ENCODE measurements around the gene SYT7.

Gene SYT7

DNA sequence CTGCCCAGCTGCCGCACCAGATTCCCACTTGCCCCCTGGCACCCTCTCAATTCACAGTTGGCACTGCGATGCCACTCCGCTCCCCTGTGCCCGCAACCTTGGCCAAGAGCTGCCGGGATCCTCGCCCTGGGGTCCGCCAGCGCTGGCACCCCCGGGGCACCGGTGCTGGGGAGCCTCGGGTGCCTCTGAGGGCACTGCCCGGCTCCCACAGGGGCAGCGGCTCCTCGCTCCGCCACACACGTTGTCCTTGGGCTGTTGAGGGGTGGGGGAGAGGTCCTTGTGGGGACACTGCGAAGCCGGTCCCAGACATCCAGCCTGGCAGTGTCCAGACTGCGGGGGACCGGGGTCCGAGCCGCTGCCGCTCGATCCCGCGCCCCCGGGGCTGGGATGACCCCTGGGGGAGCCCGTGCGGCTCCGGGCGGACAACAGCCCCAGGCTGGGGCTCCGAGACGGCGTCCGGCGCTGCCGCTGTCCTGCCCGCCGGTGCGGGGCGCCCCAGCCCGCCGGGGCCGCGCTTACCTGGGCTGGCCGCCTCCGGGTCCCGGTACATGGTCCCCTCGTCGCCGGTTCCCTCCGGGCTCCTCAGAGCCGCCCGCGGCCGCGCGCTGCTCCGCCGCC lies 496 bp downstream of the SYT7 start:
- no peak for DNase-seq (ENCODE audit: low spot score)

DNA sequence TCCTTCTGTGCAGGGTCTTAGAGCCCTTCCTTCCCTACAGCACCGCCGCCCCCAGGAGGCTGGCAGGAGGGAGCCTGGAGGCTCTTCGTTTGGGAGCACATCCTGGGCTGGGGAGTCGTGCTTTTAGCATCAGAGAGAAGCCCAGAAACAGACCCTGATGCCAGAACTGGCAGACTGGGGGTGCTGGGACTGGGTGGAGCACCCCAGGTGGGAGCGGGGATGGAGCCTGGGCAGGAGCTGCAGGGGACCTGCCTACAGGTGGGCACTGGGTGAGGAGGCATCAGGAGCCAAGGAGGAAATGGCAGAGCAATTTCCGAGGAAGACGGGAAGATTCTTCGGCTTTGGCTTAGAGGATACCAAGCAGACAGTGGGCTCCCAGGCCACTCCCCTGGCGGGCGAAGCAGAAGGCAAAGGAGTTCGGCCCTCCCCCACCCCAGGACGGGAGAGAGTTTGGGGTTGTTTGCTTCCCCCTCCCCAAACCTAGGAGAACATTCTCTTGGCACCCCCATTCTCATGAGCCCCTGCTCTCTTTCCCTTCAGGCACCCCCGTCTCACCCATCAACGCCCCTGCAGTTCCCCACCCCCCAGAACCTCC lies 1.1 kb downstream of the SYT7 start:
- DNase-seq (ENCODE audit: low spot score) = no peak

DNA sequence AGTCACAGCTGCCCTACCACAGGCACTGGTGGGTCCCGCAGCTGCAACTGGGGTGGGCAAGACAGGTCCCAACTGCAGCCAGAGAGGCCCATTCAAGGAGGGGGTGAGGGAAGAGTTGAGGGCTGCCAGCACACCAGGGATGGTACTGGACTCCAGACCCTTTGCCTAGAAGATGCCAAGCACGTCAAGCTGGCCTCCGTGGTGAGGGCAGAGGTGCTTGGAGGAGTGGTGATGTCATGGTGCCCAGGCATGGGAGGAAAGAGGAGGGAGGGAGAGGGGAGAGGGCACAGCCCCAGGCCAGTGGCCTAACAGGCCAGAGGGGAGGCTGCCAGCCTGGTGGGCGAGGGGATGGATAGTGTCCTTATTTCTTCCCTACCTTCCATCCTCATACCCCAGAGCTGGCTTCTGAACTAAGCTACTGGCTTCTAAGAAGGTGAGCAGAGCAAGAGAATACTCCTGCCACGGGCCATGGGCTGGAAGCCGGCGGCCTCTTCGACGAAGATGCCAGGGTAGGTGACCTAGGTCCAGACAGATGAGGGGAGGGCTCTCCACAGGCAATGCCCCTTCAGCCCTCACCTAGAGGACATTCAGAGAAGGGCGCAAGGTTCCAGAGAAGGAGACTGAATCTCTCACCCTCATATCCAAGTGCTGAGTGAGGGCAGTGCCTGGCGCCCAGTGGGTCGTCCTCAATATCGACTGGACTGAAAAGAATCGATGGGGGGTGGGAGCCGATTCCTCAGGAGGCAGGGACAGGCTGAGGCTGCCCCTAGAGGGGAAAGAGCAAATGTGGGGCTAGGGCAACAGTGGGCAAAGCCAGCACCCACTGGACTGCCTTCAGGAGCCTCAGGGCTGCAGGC lies 1.8 kb downstream of the SYT7 start:
- no peak for DNase-seq (ENCODE audit: low spot score)

DNA sequence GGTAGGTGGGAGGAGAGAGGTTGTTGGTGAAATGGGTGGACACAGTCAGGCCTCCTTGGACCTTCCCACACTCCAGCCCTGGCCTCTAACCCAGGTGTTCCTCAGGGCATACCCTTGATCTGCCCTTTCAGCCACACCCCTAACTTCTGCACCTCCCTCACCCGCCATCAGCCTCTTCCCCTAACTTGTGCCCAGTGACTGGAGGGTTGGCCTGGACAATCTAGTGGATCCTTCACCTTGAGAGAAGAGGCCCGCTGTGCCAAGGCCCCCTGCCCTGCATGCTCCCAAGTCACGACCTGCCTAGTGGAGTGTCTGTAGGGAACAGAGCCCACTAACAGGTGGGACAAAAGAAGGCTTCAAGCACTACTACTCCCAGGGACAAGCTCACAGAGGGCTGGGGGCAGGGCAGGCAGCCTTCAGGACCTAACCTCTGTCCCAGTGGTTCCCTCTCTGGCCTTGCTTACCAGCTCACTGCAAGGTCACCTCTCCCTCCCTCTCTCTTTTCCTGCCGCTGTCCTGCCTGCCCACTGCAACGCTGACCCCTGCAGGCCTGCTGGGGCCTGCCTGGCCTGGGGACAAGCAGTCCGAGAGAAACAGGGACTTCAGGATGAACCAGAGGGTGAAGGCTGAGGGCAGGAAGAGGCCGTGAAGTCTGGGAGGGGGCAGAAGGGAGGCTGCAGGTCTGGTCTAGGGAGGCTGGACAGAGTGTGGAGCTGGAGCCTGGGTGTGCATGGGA lies 3.3 kb downstream of the SYT7 start:
- DNase-seq (ENCODE audit: low spot score) = no peak

DNA sequence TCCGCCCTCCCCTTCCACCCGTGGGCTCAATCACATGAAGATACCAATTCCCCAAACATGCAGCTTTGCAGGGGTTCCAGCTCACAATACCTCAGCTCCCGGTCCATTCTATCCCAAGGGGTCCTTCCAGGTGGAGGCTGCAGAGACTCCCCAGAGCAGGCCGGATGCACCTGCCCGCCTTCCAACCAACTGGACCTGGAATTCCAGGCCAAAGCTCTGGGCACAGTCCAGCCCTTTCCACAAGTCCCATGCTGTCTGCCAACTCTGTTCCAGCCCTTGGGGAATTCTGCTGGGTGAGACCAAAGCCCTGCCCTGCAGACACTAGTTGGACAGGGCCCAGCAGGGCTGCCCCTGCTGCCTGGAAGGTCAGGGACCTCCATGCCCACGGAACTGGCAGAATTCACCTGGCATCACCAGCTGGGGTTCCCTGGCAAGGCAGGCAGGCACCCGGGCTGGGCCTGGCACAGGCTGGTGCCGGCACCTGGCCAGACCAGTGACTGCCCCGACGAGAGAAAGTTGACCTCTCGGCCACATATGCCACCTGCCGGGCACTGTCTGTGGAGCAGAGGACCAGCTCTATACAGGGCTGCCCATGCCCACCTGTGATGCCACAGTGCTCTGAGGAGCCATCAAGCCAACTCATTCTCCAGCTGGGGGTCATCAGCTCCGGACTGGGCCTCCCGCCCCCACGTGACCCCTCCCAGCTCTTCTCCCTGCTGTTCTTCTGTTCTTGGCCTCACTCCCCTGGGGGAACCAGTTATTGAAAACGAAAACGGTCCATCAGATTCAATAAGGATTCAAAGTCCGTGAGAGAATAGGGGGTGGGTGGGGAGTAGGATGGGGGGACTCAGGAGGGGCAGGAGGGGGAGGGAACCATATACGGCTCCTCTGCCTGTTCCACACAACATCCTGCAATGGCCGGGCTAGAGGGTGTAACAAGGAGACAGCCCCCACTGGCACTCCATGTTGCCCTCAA lies 4.7 kb downstream of the SYT7 start:
- DNase-seq (ENCODE audit: low spot score) = no peak

DNA sequence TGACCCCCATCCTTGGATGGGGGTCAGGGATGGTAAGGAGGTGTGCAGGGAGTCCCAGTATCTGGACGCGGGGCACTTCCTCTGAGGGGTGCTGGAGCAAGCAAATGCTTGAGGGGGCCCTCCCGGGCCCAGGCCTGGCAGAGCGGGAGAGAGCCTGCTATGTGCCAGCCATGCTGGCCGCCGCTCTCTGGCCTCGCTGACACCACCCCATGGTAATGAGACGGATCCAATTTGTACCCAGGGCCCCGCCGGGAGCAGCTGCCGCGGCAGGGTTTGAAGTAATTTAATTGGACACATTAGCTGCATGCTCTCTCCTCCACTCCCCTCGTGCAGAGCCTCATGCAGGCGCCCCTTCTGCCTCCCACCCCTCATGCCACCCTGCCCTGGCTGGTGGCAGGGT lies 6.3 kb downstream of the SYT7 start:
- DNase-seq (ENCODE audit: low spot score) = no peak

DNA sequence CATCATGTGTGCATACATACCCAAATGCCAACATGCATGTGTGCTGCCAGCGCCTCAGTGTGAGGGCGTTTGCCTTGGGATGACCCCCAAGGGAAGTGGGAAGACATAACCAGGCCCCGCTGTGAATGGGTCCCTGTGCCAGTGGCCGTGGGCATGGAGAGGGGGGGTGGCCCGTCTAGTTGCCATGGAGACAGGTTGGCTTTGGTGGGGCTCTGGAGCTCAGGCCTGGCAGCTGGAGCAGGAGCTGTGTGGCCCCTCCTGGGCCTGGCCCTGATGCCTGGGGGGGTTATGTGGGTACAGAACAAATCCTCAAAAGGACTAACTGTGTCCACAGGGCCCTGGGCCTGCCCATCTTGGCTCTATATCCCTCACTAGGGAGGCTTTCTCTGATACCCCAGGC lies 8.0 kb downstream of the SYT7 start:
- DNase-seq (ENCODE audit: low spot score) = no peak

DNA sequence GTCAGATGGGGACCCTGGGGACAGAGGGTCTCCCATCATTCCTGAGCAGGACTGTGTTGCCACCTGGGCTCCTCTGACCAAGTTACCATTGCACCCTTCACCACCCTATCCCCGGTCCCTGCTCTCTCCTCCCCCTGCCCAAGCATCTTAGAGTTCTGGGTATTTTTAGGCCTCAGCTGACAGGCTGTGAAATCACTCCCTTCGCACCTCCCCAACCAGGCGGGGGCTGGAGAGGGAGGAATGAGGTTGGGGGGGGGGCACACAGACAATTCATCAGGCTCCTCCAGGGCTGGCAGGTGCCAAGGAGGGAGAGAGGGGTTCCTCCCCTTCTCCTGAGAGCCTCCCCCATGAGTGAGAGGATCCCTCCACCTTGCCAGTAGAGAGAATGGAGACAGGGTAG lies 9.0 kb downstream of the SYT7 start:
- no peak for DNase-seq (ENCODE audit: low spot score)

DNA sequence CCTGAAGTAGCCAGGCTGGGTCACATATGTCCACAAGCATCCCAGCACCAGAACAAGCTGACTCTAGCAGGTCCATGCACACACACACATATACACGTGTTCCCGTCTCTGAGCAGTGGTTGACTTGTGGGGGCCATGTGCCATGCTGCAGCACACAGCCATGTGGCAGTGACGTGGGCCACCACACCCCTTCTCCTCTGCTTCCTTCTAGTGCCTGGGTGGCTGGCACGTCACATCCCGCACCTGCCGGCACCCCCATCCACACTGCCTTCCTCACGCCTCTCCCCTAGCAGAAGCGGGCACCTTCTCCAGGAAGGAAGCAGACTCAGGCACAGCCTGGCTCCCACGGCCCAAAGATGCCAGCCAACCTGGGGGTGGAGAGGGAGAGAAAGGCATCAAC lies 9.5 kb downstream of the SYT7 start:
- DNase-seq (ENCODE audit: low spot score) = no peak

DNA sequence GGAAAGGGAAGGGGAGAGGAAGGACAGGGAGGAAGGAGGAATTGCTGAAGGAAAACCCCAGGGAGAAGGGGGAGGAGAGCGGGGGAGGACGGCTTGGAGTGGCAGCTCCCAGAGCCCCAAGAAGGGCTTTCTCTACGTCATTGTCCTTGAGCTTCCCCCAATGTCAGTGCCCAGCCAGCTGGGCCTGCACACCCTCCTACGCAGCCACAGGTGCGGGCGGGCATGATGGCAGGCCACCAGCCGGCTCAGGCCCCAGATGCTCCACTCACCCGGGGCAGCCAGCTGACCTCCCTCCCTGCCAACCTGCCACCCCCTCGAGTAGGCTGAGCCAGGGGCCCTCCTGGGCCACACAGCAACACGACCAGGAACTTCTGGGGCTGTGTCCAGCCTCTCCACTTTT lies 11.2 kb downstream of the SYT7 start:
- DNase-seq (ENCODE audit: low spot score) = no peak

DNA sequence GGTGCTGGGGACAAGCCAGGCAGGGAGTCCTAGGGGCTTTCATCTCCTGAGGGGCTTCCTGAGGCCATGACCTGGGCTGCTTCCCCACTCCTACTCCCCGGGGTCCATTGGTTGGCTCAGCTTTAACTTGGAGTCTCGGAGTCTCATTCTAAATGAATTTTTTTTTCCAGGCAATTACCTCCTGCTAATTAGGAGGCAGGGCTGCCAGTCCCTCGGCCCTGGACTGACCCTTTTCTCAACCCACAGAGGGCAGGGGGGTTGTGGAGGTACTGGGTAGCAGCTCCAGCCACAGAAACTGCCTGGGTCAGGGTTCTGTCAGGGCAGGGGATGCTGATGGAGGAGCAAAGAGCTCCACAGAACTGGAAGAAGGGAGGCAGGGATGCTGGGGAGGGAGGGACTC lies 11.9 kb downstream of the SYT7 start:
- no peak for DNase-seq (ENCODE audit: low spot score)

DNA sequence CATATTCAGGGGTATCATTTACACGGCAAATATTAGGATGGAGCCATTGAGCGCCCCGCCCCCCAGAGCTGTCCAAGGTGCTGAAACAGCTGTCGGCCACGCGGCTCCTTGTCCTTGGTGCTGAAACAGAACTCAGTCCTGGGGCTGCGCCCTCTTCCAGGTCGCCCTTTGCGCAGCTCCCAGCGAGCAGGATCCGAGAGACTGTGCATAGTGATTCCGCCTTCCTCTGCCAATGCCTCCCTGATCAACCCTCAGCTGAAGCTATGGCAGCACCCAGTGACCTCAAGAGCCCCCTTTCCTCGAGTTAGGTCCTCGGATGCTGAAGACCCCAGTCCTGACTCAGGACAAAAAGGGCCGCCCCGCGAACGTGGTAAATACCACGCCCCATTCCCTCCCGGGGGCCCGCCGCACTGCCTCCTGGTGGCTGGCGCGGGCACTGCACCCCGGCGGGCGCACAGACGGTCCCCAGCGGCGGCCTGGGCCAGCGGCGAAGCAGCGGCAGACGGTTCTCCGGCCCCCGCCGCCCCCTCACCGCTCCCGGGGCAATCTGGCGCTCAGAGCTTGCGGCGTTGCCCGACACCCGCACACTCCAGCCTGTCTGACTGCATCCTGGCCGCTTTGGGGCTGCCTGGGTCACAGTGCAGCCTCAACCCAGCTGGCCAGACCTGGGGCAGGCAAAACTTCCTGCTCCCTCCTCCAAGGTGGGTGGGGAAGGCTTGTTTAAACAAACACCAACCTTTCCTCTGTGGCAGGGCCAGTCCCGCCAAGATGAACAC lies 13.4 kb downstream of the SYT7 start:
- peak; percentile 87 for DNase-seq (ENCODE audit: low spot score)

DNA sequence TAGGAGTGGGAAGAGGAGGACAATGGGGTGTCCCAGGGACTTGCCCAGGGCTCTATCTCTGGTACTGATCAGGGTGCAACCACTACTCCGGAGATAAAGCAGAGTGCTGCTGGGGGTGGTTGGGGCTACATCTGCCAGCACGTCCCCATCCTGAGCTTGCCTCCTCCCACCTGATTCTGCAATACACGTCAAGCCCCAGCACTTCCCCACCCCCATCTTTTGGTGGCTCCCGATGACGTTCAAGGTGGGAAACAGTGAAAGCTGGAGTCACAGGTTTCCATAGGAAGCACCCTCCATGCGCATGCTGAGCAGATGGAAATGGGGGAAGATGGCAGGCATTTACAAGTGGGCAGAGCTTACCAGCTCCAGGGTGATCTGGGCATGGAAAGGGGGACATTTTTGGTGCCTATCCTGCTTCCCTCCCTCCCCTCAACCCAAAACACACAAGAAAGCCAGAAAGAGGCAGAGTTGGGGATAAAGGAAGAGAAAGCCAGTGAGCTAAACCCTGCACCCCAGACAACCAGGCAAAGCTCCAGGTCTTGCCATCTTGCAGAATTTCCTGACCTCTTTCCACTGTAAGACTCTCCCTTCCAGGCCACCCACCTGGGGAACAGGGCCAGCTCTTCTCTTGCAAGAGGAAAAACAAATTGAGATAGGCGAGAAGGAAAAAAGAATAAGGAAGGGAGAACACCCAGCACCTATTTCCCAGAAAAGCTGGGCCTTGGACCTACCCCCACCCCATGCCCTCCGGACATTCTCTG lies 15.8 kb downstream of the SYT7 start:
- no peak for DNase-seq (ENCODE audit: low spot score)

DNA sequence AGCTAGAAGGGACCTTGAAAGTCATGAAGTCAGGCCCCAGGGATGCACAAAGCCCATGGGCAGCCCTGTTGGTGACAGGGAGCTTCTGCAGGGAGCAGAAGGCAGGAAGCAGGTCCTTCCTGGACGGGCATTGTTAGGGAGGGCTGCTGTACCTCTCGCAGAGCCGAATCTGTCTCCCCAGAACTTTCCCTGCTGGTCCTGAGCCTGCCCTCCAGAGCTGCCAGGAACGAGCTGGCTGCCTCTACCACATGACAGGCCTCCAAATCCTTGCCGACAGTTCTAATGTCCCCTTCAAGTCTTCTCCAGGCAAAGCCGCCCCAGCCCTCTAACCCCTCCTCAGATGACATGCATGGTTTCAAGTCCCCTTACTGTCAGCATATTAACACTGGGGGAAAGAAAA lies 20.1 kb downstream of the SYT7 start:
- DNase-seq (ENCODE audit: low spot score) = no peak

DNA sequence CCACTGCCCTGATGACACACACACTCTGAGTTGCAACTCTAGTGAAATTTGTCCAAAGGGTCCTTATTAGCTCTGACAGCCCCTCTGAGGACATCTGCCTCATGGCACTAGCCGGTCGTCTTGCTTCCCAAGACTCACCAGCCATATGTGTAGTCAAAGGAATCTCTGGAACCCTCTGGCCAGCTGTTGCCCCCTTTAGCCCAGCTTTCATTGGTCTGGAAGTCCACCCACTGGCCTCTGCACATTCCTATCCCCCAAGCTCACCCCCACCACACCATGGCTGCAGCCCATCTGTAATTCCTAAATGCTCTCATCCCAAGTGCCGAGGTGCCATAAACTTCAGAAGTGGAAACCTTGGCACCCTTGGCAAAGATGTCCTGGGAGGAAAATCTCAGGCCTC lies 24.3 kb downstream of the SYT7 start:
- no peak for DNase-seq (ENCODE audit: low spot score)

DNA sequence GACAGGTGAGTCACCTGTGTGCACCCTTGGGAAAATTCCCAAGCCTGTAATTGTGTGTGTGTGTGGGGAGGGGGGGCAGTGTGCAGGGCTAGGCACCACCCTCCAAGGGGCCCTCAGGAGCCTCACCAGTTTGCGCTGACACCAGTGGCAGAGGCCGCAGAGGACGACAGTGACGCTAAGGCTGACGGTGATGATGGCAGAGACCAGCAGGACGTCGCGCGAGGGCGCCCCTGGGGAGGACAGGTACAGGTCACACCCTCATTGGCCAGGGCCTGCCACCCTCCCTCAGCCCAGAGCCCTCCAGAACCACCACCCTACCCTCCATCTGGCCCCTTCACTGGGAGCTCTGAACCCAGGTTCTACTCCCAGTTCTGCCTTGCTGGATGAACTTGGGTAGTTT lies 24.9 kb downstream of the SYT7 start:
- no peak for DNase-seq (ENCODE audit: low spot score)

DNA sequence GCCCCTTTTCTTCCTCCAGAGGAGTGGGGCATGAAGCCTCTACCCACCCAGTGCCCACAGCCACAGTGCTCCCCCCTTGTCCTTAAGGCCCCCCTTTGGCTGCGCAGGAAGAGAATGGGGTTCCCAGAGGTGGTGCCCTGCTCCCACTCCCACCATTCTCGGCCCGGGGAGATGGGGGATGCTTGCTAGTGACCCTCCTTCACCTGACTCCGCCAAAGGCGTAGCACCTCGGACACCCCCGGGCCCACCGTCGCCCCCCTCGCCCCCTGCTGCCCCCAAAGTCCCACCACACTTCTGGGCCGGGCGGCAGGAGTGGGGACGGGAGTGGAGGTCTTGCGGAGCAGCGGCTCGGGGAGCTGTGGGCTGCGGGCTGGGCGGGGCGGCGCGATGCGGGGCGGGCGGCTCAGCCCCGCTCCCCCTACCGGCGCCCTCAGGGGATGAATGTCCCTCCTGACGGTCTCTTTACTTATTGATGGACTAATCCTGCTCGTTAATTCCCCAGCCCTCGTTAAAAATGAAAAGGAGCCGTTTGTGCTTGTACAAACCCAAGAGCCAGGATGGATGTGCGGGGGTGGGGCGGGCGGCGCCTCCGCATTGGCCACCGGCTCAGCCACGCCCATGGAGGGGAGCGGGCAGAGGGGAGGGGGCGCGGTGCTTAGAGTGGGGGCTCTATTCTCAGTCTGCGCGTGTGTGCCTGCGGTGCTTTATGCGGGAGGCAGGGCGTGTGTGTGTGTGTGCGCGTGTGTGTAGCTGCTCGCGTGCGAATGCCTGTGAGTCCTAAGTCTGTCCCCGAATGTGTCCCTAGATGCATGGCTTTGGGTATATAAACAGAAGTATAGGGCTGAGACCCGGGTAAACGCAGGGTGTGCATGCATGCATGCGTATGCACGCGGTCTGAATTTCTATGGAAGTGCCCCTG lies 25.6 kb downstream of the SYT7 start:
- no peak for DNase-seq (ENCODE audit: low spot score)

DNA sequence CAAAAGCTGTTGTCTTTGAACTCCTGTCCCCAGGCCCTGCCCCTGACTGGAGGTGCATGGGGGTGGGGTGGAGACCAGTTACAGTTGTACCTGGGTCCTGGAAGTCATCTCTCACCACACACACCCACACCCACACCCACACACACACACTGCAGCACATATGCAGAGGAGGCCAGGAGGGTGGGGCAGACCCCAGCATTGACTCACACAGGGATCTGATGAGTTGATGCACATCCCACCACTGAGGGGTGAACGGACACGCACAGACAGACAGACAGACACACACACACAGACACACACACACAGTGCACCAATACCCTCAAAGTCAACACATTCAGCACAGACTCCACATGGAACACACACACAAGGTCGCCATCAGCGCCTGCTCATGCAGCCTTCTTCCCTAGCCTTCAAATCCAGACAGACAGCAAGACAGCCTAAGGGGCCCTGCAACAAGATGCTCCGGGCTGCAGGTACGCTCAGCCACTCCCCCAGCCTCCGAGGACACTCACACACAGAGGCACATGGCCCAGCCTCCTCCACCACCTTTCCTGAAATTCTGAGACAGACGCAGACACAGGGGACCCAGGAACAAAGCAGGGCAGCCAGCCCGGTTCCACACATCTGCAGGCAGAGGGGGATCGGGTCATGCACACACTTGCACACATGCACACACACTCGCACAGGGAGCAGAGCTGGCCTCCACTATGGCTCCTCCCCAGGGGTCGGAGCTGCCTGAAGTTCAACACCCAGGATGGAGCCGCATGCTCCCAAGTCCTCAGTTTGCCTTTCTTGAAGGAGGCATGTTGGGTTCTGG lies 26.5 kb downstream of the SYT7 start:
- DNase-seq (ENCODE audit: low spot score) = no peak
